ENCODE measurements around the gene FUT4. TPM values are rescaled to one million over a fixed set of nuclear protein-coding genes. Genes with fewer than 3 reads are reported as not detected.

The FUT4 gene
- total RNA-seq, 4 donors from 2014 or later, result 4.7 to 9.9 (median 8.9) TPM

DNA sequence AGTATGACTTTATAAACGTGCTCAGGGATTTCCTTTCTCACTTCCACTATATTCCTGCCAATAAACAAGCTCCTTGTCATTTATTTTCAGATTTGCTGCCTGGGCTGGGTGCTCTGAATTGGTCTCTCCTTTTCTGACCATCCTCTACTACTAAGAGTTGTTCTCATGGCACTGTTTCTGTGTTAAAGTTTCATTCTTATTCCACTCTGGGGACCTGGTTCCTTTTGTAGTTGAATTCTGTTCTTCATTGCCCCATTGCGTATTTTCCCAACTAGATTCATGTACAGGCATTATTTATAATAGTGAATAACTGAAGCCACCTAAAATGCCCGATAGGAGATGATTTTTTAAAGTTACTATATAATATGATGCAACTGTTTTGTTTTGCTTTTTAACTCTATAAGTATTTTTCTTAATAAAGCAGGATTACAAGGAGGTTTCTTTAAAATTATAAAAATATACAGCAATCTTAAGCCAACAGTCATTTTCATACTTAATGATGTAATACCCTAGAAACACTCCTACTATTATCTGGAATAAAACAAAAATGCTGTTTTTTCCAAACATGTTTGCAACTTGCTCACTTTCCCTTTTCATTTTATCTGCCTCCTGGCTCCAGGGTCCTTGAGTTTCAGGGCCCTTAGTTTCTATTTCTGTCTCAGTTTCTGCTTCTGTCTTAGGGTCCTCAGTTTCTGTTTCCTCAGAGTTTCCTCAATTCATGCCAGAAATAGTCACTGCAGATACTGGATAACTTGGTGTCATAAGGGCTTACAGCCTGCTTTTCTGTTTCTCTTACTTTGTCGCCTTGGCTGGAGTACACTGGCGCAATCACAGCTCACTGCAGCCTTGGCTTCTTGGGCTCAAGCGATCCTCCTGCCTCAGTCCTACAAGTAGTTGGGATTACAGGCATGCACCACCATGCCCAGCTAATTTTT, 9.8 kb upstream of the FUT4 start:
- no peak for TF ChIP-seq CTCF (IDR thresholded peaks at IDR 0.05; ENCODE audit: low read depth)

DNA sequence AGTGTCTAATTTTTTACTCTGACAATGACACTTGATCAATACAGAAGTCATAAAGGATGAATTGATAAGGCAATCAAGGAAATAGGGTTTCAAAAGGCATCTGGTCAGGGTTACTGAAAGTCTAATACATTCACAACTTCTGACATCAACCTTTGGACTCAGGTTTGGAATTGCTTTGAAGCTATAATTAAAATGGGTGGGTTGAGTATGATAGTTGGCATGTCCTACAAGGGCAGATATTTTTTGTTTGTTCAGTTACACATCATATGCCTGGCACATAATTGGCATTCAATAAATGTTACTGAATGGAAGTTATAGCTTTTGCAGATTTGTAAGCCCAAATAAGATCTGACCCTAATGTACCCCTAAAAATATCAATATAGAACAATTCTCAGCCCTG, 7.3 kb upstream of the FUT4 start:
- no peak for TF ChIP-seq CTCF (IDR thresholded peaks at IDR 0.05; ENCODE audit: low read depth)

DNA sequence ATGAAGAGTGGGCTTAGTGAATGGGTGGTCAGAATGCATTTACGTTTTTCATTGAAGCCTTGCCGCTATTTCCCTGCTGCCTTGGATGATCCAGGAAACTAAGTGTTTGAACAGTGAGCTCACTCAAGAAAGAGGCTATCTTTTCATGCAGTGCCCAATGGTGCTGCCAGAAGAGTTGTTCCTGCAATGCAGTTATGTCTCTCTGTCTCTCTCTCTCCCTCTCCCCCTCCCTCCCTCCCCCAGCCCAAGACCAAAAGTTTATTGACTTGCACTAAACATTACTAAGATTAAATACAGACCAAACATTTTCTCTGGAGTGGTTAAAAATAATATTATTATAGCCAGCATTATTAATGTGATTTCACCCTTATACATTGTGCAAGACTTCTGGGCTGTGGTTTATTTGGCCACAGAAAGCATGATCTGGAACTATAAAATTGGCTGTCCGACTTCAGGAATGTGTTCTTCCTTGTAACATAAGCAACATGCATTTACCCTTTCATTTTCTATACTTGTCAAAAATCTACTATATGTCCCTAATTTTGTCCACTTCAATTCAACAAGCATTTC, 6.6 kb upstream of the FUT4 start:
- TF ChIP-seq CTCF (IDR thresholded peaks at IDR 0.05; ENCODE audit: low read depth), result no peak

DNA sequence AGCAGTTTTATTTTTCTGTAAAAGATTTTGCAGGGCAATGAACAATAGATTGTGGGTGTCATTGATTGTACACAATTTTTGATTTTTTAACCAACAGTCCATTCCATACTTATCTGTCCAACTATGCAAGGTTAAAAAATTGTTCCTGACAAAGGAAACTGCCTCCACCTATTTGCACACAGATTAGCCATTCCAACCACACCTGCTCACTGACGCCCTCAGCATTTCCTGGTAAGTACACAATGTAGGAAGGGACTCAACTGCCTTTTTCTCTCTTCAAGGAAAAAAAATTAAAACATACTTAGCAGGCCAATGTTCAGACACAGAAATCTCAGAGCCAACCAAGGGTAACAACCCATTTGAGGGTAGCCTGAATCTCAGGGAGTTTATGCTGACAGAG, 4.3 kb upstream of the FUT4 start:
- no peak for TF ChIP-seq CTCF (IDR thresholded peaks at IDR 0.05; ENCODE audit: low read depth)

DNA sequence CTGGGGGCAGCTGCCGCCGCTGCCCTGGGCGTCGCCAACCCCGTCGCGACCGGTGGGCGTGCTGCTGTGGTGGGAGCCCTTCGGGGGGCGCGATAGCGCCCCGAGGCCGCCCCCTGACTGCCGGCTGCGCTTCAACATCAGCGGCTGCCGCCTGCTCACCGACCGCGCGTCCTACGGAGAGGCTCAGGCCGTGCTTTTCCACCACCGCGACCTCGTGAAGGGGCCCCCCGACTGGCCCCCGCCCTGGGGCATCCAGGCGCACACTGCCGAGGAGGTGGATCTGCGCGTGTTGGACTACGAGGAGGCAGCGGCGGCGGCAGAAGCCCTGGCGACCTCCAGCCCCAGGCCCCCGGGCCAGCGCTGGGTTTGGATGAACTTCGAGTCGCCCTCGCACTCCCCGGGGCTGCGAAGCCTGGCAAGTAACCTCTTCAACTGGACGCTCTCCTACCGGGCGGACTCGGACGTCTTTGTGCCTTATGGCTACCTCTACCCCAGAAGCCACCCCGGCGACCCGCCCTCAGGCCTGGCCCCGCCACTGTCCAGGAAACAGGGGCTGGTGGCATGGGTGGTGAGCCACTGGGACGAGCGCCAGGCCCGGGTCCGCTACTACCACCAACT, 1.0 kb downstream of the FUT4 start:
- TF ChIP-seq CTCF (IDR thresholded peaks at IDR 0.05; ENCODE audit: low read depth), result no peak

GRCh38 chr11:94545264-94546161, 1.8 kb downstream of the FUT4 start:
- no peak for TF ChIP-seq CTCF (IDR thresholded peaks at IDR 0.05; ENCODE audit: low read depth)

All from subcutaneous adipose tissue (tissue), 4 donors.